ENCODE measurements around the gene STK35.

The STK35 gene

DNA sequence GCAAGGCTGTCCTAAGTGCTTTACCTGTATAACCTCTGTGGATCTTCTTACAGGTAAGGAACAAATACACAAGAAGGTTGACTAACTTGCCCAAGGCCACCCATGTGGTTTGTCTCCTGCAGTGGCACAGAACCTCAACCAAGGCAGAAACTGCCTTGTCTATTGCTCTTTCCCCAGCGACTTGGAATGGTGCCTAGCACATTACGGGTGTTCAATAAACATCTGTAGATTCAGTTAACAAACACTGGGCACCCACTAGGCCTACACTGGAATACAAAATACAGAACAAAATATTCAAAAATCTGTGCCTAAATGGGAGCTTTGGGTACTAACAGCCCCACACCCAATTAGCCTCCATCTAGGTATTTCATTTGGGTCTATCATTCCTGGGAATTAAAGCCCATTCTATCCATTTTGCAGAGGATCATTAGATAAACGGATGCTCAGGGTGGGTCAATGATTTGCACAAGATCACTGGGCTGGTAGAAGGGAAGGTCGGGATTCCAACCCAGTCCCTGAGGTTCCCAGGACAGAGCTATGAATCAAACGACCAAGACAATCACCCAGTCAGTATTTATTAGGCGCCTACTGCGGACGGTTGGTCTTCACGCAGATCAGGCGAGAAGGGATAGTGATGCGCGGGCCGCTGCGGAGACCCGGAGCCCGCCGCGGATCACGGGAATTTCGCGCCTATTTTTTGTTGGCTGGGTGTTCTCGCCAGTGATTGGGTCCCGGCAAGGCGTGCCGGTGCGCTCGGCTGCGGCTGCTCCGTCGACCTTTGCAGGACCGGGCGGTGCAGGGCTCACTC is at the start of gene STK35:
TSS of gene STK35 (plus strand) at position 771 of the 808 bp plus-strand sequence. CDS start 55 bp downstream, outside the sequence.
- peak; percentile 69 for DNase-seq (ENCODE audit: low spot score)

DNA sequence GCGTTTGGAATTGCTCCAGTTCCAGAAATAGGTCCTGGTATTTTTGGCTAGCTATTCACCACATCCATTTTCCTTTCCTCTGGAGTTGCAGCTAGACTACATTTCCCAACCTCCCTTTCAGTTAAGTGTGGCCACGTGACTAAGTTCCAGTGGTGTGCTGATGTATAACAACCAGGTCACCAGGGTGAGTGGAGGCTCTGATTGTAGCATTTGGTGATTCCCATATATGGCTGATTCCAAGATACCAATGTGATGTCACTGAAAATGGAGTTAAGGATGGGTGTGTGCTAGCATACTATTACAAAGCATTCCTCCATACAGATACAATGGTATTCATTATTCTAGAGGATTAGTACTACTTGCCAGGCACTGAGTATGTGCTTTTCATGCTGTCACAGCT is 49.7 kb upstream of the STK35 start:
- DNase-seq (ENCODE audit: low spot score) = no peak

DNA sequence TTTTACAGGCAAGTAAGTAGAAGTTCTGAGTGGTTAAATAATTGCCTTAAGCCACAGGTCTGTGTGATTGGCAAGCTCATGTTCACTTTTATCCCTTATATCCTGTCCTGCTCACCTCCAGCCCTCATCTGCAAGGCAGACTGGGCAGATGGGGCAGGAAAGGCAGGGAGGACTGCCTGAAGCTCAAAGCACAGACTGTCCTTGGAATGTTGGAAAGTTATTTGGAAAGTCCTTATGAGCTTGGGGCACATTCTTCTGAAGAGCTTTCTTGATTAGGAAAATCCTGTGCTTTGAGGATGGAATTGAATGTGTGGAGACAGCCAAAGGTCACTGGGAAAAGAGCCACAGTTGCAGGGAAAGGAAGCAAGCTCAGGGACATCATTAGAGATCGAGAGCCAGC is 48.9 kb upstream of the STK35 start:
- DNase-seq (ENCODE audit: low spot score) = no peak

DNA sequence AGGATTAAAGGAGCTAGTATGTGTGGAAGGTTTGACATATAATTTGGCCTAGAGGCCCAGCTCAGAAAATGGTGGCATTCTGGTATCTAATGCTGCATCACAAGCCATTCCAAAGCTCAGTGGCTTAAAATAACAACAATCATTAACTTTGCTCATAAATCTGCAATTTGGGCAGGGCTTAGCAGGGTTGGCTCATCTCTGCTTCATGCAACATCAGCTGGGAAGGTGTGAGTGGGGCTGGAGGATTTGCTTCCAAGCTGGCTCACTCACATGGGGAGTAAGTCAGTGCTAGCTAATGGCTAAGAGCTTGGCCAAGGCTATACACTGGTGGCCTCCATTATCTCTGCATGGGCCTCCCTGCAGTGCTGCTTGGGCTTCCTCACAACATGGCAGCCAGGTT is 48.0 kb upstream of the STK35 start:
- DNase-seq (ENCODE audit: low spot score) = no peak

GRCh38 chr20:2054911-2055310 is 46.7 kb upstream of the STK35 start:
- no peak for DNase-seq (ENCODE audit: low spot score)

- DNase-seq (ENCODE audit: low spot score) = no peak
Observed at GRCh38 chr20:2059411-2059810, 42.2 kb upstream of the STK35 start.

GRCh38 chr20:2065099-2065498 is 36.5 kb upstream of the STK35 start:
- no peak for DNase-seq (ENCODE audit: low spot score)

GRCh38 chr20:2066461-2067122 is 35.0 kb upstream of the STK35 start:
- DNase-seq (ENCODE audit: low spot score) = no peak

DNA sequence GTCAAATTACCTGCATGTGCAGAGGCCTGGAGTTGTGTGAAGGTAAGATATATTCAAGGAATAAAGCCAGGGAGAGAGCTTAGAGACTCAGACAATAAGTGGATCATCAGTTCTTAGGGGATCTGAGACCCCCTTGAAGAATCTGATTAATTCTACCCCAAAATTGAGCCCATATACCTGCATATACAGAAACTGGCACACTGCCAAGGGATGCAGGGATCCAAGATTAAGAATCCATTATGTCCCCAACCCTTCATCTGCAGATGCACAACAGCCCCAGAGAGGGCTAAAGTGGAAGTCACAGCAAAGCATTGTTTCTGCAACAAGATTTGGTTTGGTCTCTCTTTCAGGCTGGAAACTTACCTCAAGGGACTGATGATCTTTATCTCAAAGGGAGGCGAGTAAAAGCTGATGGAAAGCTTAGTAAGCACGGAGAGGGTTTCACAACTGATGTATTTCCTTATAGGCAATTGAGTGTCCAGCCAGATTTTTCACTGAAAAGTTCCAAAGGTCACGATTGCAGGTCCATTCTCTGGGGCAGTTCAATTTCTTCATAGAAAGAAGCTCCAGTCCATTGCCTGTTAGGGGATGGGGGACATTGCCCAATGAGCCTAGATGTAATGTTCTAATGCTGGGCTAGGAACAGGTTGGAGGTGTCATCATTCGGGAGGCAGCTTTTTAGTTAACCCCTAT is 20.9 kb upstream of the STK35 start:
- no peak for DNase-seq (ENCODE audit: low spot score)

DNA sequence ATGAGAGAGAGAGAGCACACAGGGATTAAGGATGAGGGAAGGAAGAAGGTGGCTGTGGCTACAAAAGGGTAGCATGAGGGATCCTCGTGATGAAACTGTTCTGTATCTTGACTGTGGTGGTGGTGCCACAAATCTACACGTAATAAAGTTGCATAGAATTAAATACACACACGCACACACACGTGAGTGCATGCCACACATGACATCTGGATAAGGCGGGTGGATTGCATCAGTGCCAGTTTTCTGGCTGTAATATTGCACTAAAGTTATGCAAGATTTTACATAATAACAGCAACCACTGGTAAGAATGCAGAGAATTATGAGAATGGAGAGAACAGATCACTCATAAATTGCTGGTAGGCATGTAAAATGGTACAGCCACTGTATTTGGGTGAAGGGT is 16.9 kb upstream of the STK35 start:
- DNase-seq (ENCODE audit: low spot score) = no peak

DNA sequence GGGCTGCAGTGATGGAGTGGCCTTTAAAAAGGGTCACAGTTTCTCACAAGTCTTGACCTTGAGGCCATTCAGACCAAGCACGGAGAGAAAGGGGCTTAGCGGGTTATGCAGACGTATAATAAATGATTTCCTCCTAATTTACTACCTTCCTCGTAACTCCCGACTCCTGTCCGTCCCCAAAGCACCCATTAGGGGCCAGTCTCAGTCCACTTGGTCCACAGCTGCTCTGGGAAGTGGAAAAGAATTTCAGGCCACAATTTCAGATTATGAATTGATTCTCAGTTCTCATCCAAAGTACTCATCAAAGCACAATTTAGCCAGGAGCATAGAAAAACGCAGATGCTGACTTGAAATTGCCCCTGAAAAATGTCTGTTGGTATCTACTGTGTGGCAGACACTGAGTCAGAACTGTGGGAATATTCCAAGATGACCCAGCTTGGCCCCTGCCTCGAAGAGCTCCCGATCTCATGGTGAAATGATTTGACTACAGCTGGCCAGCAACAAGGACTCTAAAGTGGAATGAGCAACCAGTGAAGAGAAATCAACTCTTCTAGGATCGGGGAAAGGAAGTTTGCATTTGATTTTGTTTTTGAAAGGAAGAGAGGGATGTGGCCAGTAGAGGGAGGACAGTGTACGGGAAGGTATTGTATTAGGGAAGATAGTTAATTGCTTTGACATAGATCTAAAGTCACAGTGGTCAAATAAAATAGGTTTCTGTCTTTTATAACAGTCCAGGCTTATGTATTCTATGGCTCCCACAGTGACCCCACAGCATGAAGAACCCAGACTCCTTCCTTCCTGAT is 15.2 kb upstream of the STK35 start:
- no peak for DNase-seq (ENCODE audit: low spot score)

DNA sequence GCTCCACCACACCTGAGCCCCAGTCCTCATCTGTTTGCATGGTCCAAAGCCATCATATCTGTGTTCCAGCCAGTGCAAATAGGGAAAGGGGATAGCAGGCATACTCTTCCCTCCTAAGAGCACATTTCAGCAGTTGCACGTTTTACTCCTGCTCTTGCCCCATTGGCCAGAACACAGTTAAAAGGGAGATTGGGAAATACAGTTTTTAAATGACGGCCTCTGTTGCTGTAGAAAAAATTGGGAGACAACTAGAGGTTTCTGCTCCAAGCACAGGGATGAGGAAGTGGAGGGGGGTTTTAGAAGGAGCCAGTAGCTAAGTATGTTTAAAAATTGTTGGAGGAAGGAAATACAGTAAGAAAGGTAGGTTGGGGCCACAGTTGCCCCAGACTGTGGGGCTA is 14.6 kb upstream of the STK35 start:
- no peak for DNase-seq (ENCODE audit: low spot score)

DNA sequence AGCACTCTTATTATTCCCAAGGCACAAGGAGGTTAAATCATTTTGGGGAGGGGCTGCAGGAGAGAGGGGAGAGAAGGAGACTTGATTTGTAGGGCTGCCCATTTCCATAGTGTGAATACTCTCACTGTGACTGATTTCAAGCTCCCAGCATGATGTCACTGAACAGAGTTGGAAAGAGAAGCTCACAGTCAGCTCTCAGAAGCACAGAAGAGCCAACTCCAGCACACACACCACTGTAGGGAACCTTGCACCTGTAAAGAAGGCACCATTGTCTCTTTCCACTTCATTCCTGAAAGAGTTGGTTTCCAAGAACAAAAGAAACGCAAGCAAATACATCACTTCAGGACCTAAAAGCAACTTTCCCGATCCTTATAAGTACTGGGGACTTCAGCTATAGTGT is 12.7 kb upstream of the STK35 start:
- DNase-seq (ENCODE audit: low spot score) = no peak

- no peak for DNase-seq (ENCODE audit: low spot score)
Observed at GRCh38 chr20:2089447-2089846, 12.2 kb upstream of the STK35 start.

GRCh38 chr20:2093159-2093781 is 8.4 kb upstream of the STK35 start:
- peak; percentile 15 for DNase-seq (ENCODE audit: low spot score)

- no peak for DNase-seq (ENCODE audit: low spot score)
Observed at GRCh38 chr20:2093883-2094282, 7.7 kb upstream of the STK35 start.

DNA sequence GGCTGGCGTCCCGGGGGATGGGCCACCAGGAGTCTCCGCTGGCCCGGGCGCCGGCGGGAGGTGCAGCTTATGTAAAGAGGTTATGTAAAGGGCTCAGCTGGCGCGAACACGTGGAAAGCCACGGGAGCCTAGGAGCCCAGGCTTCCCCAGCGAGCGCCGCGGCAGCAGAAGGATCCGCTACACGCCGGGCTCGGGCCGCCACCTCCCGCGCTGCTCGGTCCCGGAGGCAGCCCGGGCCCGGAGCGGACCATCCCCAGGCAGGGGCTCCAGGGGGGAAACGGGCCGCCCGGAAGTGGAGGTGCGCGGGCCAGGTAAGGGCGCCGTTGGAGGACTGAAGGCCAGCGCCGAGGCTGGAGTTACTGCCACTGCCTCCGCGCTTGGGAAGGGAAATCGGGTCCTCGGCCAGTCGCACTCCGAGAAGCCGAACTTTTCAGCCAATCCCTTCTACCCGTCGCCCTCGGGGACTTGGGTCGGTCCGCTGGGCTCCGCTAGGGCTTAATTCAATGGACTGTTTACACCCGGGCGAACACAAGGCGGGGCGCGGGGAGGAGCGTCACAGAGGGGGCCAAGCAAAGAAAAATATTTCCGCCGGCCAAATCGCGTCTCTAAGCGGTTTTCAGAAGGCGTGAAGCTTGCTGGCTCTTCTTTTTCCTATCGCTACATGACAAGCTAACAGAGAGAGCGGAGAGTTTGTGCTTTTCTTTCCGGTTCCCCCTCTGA is 398 bp downstream of the STK35 start:
- peak; percentile 87 for DNase-seq (ENCODE audit: low spot score)

DNA sequence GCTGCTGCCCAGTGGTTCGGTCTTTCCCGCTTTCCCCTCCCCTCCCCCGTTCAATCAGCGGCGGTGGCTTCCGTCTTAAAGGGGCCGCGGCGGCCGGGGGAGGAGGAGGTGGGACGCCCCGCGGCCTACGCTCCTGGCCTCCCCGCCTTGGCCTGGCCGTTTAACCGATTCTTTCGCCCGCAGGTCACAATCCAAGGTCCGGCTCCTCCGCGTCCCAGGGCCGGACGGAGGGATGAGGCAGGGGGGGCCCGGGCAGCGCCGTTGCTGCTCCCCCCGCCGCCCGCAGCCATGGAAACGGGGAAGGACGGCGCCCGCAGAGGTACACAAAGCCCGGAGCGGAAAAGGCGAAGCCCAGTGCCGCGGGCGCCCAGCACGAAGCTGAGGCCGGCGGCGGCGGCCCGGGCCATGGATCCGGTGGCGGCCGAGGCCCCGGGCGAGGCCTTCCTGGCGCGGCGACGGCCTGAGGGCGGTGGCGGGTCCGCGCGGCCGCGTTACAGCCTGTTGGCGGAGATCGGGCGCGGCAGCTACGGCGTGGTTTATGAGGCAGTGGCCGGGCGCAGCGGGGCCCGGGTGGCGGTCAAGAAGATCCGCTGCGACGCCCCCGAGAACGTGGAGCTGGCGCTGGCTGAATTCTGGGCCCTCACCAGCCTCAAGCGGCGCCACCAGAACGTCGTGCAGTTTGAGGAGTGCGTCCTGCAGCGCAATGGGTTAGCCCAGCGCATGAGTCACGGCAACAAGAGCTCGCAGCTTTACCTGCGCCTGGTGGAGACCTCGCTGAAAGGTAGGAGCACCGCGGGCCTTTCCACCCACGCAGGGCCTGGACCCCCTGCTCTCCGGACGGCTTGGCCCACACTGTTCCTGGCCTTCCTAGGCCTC is 1.2 kb downstream of the STK35 start:
- peak; percentile 85 for DNase-seq (ENCODE audit: low spot score)

DNA sequence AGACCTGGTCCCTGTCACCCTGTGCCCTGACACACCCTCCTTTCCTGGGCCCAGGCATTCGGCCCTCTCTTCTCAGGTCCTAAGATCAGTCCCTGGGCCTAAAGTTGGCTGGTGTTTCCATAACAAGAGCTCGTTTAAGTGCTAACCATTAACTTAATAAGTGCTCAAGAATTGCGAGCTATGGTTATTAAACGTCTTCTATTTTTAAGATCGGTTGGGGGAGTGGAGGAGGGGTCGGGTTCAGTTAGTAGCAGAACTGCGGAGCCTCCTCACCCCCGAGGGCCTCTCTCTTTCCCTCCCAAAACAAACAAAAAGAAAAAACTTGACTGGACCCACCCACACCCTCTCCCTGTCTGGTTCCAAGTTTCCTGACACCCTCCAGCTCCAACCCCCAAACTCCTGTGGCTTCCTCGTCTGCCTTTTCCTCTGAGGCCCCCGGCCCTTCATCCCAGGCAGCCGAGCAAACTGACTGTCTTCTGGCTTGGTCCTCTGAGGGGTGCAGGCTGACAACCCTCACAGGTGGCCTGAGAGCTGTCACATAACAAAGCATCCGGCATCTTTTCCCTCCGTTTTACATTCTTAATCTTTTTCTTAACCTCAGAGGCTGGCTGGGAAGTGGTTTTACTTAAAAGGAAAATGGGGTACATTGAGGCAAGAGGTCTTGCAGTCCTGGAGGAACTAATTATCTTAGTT is 2.0 kb downstream of the STK35 start:
- no peak for DNase-seq (ENCODE audit: low spot score)
